Esophagus muscularis mucosa (tissue), 4 donors: ENCODE results near the gene BATF2.

Experiments used
- CTCF ChIP-seq, 3 experiments: fragments of 200-600 bp in 2 of 3; fragments of 450-650 bp in 1 of 3; sonication (generic) in 2 of 3; IDR thresholded peaks; one replicate each; pipeline ENCODE4 v1.5.1; 2017 to 2019; ENCODE audit warnings: antibody characterized with exemption in 3 of 3, mild to moderate bottlenecking in 2 of 3, moderate library complexity in 1 of 3
- EP300 ChIP-seq: sonication (generic); formaldehyde crosslinking; IDR thresholded peaks from one replicate; pipeline ENCODE4 v1.6.1; 2017; ENCODE audit warnings: antibody characterized with exemption
- POLR2A ChIP-seq: fragments of 450-650 bp; IDR thresholded peaks from one replicate; pipeline ENCODE4 v1.6.1; 2017; ENCODE audit warnings: antibody characterized with exemption, moderate library complexity, mild to moderate bottlenecking, low read depth
- POLR2AphosphoS5 ChIP-seq, 2 donors: sonication (generic); formaldehyde crosslinking; IDR thresholded peaks; one replicate each; pipeline ENCODE4 v1.6.1; 2017; ENCODE audit warnings: antibody characterized with exemption in 2 of 2

- TF ChIP-seq CTCF (IDR thresholded peaks at IDR 0.05) (no peak), POLR2A (no peak), POLR2AphosphoS5 (IDR thresholded peaks at IDR 0.05) (no peak), EP300 (no peak)
Observed at GRCh38 chr11:65040520-65040846, 43.7 kb upstream of the BATF2 start.
